Astrocyte of the spinal cord (primary cell): ENCODE data around the gene CALHM1.

Experiments used
- DNase-seq: peaks from one replicate; pipeline ENCODE4 v3.0.0; 2011; ENCODE audit warnings: low read depth, low spot score
- H3K4me3 ChIP-seq: 2 replicates; pipeline ENCODE4 v1.5.1; 2011; ENCODE audit warnings: low read depth, mild to moderate bottlenecking, low read length, moderate library complexity
- in situ Hi-C: cut with HindIII; loops from 2 replicates; pipeline ENCODE4 v1.10.0; 2017; ENCODE audit warnings: low sequenced_read_pairs
- TF ChIP-seq, protein P1 (sequence below): IDR thresholded peaks from 2 replicates; pipeline ENCODE4 v1.5.1; 2012; ENCODE audit warnings: low read depth, mild to moderate bottlenecking, low read length, inconsistent platforms

CALHM1 gene

DNA sequence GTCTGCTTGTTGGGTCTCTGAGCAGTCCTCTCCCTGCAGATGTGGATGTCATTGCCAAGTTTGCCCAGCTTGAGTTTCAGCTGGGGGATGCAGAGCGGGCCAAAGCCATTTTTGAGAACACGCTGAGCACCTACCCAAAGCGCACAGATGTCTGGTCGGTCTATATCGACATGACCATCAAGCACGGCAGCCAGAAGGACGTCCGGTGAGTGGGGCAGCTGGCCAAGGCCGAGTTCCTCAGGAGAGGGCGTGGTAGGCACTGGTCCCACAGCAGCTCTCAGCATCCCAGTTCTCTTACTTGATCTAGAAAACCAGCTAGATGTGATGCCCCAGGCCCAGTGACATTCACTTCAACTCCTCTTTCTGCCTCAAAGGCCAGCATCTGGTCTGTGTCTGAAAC, 14.2 kb downstream of the CALHM1 start:
- DNase-seq, result no peak
- TF ChIP-seq, protein P1, sequence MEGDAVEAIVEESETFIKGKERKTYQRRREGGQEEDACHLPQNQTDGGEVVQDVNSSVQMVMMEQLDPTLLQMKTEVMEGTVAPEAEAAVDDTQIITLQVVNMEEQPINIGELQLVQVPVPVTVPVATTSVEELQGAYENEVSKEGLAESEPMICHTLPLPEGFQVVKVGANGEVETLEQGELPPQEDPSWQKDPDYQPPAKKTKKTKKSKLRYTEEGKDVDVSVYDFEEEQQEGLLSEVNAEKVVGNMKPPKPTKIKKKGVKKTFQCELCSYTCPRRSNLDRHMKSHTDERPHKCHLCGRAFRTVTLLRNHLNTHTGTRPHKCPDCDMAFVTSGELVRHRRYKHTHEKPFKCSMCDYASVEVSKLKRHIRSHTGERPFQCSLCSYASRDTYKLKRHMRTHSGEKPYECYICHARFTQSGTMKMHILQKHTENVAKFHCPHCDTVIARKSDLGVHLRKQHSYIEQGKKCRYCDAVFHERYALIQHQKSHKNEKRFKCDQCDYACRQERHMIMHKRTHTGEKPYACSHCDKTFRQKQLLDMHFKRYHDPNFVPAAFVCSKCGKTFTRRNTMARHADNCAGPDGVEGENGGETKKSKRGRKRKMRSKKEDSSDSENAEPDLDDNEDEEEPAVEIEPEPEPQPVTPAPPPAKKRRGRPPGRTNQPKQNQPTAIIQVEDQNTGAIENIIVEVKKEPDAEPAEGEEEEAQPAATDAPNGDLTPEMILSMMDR, result no peak
- H3K4me3 ChIP-seq, result no peak overlapping the region
- in situ Hi-C loops, result no loop called here

DNA sequence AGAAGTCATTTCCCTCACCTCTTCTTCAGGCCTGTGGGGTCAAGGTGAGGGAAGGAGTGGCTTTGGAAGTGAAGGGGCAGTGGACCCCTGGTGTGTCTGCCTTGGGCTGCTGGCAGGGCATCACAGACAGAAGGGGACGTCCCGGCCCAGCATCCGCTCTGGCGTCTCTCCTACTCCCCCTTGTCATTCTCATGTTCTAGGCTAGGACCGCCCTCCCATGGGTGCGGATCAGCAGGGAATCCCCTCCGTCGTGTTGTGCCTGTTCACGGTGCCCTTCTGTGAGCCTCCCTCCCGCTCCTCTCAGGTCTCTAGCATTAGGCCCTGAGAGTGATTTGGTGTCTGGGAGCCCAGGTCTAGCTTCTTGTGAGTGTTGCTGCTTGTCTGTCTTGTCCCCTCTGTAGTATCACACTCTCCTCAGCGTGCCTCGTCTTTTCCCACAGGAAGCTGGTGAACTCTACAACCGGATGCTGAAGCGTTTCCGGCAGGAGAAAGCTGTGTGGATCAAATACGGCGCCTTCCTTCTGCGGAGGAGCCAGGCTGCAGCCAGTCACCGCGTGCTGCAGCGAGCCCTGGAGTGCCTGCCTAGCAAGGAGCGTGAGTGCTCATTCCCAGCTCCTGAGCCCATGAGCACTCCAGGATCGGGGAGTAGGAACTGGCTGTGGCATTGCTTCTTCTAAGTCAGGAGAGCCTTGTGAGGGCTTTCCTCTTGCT, 15.1 kb downstream of the CALHM1 start:
- no peak for DNase-seq
- TF ChIP-seq, protein P1, result no peak
- in situ Hi-C loops, result no loop called here
- H3K4me3 ChIP-seq, result no peak overlapping the region

DNA sequence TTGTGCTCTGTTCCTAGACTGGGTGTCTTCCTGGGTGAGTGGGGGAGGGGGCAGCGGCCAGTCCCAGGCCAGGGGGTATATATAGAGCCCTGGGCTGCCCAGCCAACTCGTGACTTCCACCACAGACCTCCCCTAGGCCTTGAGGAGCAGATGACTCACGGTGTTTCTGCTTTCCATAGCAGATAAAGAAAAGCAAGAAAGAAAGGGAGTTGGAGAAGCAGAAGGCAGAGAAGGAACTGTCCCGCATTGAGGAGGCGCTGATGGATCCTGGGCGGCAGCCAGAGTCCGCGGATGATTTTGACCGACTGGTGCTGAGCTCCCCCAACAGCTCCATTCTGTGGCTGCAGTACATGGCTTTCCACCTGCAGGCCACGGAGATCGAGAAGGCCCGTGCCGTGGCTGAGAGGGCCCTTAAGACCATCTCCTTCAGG, 16.7 kb downstream of the CALHM1 start:
- in situ Hi-C loops, result no loop called here
- H3K4me3 ChIP-seq, result no peak overlapping the region
- TF ChIP-seq, protein P1, result no peak
- DNase-seq, result peak; percentile 35

DNA sequence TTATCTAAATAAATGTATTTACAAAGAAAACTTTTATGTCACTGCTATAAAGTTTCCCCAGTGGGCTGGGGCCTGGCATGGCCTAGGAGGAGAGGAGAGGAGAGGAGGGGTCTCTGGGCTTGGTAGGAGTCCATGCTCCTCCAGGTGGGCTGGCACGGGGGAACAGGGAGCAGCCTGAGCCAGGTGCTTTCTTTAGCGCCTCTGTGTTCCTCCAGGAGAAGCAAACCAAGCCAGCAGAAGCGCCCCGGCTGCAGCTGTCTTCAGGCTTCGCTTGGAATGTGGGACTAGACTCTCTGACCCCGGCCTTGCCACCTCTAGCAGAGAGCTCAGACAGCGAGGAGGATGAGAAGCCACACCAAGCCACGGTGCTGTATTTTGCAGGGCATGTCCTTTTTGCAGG, 17.1 kb downstream of the CALHM1 start:
- no peak for DNase-seq
- in situ Hi-C loops, result no loop called here
- TF ChIP-seq, protein P1, result no peak
- no peak overlapping the region for H3K4me3 ChIP-seq

DNA sequence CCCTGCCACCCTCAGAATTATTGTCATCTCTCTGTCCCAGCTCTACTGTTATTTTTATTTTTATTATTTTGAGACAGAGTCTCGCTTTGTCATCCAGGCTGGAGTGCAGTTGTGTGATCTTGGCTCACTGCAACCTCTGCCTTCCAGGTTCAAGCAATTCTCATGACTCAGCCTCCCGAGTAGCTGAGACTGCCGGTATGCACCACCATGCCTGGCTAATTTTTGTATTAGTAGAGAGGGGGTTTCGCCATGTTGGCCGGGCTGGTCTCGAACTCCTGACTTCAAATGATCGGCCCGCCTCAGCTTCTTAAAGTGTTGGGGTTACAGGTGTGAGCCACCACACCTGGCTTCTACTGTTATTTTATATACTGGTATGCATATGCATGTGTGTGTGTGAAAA, 17.5 kb downstream of the CALHM1 start:
- TF ChIP-seq, protein P1, result no peak
- H3K4me3 ChIP-seq, result no peak overlapping the region
- DNase-seq, result no peak
- in situ Hi-C loops, result no loop called here

DNA sequence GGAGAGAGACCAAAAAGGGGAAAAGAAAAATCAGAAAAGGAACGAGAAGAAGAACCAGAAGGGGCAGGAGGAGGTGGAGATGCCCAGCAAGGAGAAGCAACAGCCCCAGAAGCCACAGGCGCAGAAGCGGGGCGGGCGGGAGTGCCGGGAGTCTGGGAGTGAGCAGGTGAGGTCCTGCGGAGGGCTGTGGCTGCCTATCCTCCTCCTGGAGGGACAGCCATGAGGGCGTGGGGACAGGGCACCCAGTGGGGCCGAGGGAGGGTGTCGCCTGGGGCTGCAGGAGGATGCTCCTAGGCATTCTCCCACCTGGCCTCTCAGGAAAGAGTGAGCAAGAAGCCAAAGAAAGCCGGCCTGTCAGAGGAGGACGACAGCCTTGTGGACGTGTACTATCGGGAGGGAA, 18.3 kb downstream of the CALHM1 start:
- DNase-seq, result no peak
- in situ Hi-C loops, result no loop called here
- H3K4me3 ChIP-seq, result no peak overlapping the region
- TF ChIP-seq, protein P1, result no peak
